Right renal pelvis (tissue), 4 donors: ENCODE data around the gene SBNO1. TPM values are rescaled to one million over a fixed set of nuclear protein-coding genes. Genes with fewer than 3 reads are reported as not detected.
"Not testable (repeated sequence)": the region's sequence is repeated elsewhere in the genome, so short reads cannot be mapped to it uniquely, and the experiment has no call there.

Experiments
- DNase-seq, 4 donors: peaks; one replicate each; pipeline ENCODE4 v3.0.0-alpha.2; 2013; ENCODE audit warnings: low read depth in 4 of 4, low spot score in 3 of 4, missing footprints in 1 of 4
- polyA plus RNA-seq, 4 donors: library from polyadenylated mRNA; unstranded; fragments of 120-200 nt; gene quantifications; one replicate each; pipeline ENCODE4 v1.2.1, GENCODE V29; 2013; ENCODE audit not compliant: insufficient read length in 4 of 4

SBNO1 gene
- polyA plus RNA-seq, 4 donors: 23.4 to 31.8 (median 29.6) TPM

- not testable (repeated sequence) for DNase-seq
These were observed 112.3 kb downstream of the SBNO1 start for GRCh38 chr12:123252365-123252764.

GRCh38 chr12:123251403-123252076 is 113.1 kb downstream of the SBNO1 start:
- DNase-seq: no peak

GRCh38 chr12:123250471-123251383 is 113.9 kb downstream of the SBNO1 start:
- no peak for DNase-seq

GRCh38 chr12:123248996-123249741 is 115.5 kb downstream of the SBNO1 start:
- DNase-seq: not testable (repeated sequence)

GRCh38 chr12:123248129-123248528 is 116.5 kb downstream of the SBNO1 start:
- DNase-seq: not testable (repeated sequence)

GRCh38 chr12:123245678-123246077 is 119.0 kb downstream of the SBNO1 start:
- DNase-seq: no peak

GRCh38 chr12:123243671-123244262 is 120.9 kb downstream of the SBNO1 start:
- DNase-seq: no peak

- DNase-seq: no peak
These were observed 122.3 kb downstream of the SBNO1 start for GRCh38 chr12:123242116-123242904.

Other genes starting within 250 kb of the SBNO1 start
- 1 to 10 TPM; 6.3 to 8.5 (median 7.1) TPM for gene PITPNM2, start 213.8 kb downstream of the SBNO1 start, polyA plus RNA-seq
- 10 to 100 TPM; 24.7 to 33.4 (median 31.1) TPM for gene MPHOSPH9, start 131.7 kb downstream of the SBNO1 start, polyA plus RNA-seq
- 10 to 100 TPM; 20.3 to 23.6 (median 21.9) TPM for gene MTRFR, start 131.4 kb downstream of the SBNO1 start, polyA plus RNA-seq
- 100 to 1,000 TPM; 171 to 213 (median 204) TPM for gene CDK2AP1, start 93.0 kb downstream of the SBNO1 start, polyA plus RNA-seq
- gene KMT5A, start 19.3 kb upstream of the SBNO1 start, polyA plus RNA-seq: 10 to 100 TPM; 45.6 to 53.9 (median 47.3) TPM
- 1 to 10 TPM; 5.2 to 6.3 (median 5.9) TPM for gene RILPL2, start 71.8 kb upstream of the SBNO1 start, polyA plus RNA-seq
- gene SNRNP35, start 93.3 kb upstream of the SBNO1 start, polyA plus RNA-seq: 10 to 100 TPM; 34.5 to 39.2 (median 38.4) TPM
- 10 to 100 TPM; 16.1 to 18.4 (median 17.1) TPM for gene RILPL1, start 168.9 kb upstream of the SBNO1 start, polyA plus RNA-seq
- gene TMED2, start 219.7 kb upstream of the SBNO1 start, polyA plus RNA-seq: 100 to 1,000 TPM; 231 to 243 (median 237) TPM
- gene DDX55, start 237.3 kb upstream of the SBNO1 start, polyA plus RNA-seq: 10 to 100 TPM; 24.7 to 27.8 (median 27.0) TPM